CD4-positive, alpha-beta T cell treated with Interferon gamma for 1 hour (primary cell): ENCODE results near the gene NKRF.
A peak's percentile ranks its signal among the peaks of the same experiment; 100 is the strongest.

Source experiments
- DNase-seq: peaks from one replicate; pipeline ENCODE4 v3.0.0-alpha.2; 2020

The NKRF gene

GRCh38 chrX:119607018-119607389 is 780 bp upstream of the NKRF start:
- DNase-seq, result no peak

- peak; percentile 55 for DNase-seq
Measured at GRCh38 chrX:119605464-119606279, 552 bp downstream of the NKRF start.

GRCh38 chrX:119604766-119605463 is 1.3 kb downstream of the NKRF start:
- DNase-seq, result no peak

- DNase-seq, result no peak
Measured at GRCh38 chrX:119602701-119603255, 3.4 kb downstream of the NKRF start.

- no peak for DNase-seq
Measured at GRCh38 chrX:119589810-119590209, 16.4 kb downstream of the NKRF start.

- DNase-seq, result no peak
Measured at GRCh38 chrX:119583431-119584059, 22.7 kb downstream of the NKRF start.

GRCh38 chrX:119579414-119579813 is 26.8 kb downstream of the NKRF start:
- no peak for DNase-seq

GRCh38 chrX:119574394-119575266 is 31.6 kb downstream of the NKRF start, which contains the start of gene UBE2A:
UBE2A (plus strand) TSS chrX:119574563; CDS start chrX:119574712, 149 bp downstream.
- DNase-seq, result peak; percentile 89

GRCh38 chrX:119573840-119574393 is 32.3 kb downstream of the NKRF start:
- DNase-seq, result peak; percentile 11

- DNase-seq, result no peak
Measured at GRCh38 chrX:119573222-119573621, 33.0 kb downstream of the NKRF start.

GRCh38 chrX:119570351-119570835 is 35.8 kb downstream of the NKRF start:
- DNase-seq, result no peak

- peak; percentile 86 for DNase-seq
Measured at GRCh38 chrX:119565107-119565663, 41.0 kb downstream of the NKRF start, which contains the start of gene STEEP1. STEEP1 (minus strand) TSS chrX:119565409; CDS start chrX:119565355, 54 bp downstream.

- no peak for DNase-seq
Measured at GRCh38 chrX:119552508-119552907, 53.7 kb downstream of the NKRF start.

- DNase-seq, result no peak
Measured at GRCh38 chrX:119549327-119550016, 56.8 kb downstream of the NKRF start.

GRCh38 chrX:119541188-119541587 is 65.0 kb downstream of the NKRF start:
- DNase-seq, result no peak

- no peak for DNase-seq
Measured at GRCh38 chrX:119539872-119540271, 66.4 kb downstream of the NKRF start.
